Adrenal gland (tissue), 5 donors: Measurements from ENCODE around the gene FGFR4.

Experiments used
- CTCF ChIP-seq, 6 experiments: fragments of 450-650 bp in 4 of 6; fragments of 200-600 bp in 2 of 6; sonication (generic) in 1 of 6; IDR thresholded peaks; 1 replicate in 5 of 6; 2 replicates in 1 of 6; pipeline versions ENCODE4 v1.5.1 to v1.8.0; 2016 to 2021; ENCODE audit warnings: antibody characterized with exemption in 6 of 6, mild to moderate bottlenecking in 2 of 6, moderate library complexity in 1 of 6
- POLR2A ChIP-seq, 2 donors: fragments of 450-650 bp; IDR thresholded peaks; one replicate each; pipeline ENCODE4 v1.6.1; 2017; ENCODE audit warnings: antibody characterized with exemption in 2 of 2, mild to moderate bottlenecking in 2 of 2, moderate library complexity in 1 of 2
- donor health status: DM: no; HTN: no; CAD: no.

DNA sequence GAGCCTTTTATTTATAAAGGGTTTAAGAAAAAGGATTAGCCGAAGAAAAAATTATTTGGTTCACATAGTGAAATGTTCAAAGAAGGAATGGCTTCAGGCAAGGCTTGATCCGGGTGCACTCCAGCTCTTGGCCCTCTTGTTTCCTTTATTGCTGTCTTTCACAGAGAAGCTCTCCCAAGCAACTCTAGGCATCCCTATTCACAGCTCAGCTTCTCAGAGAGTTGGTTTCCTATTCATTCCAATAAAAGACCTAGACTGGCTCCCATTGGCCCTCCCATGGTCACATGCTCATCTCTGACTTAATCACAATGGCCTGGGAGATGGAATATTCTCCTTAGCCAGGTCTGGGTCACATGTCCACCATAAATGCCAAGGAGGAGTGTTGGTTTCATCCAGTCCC is 9.4 kb upstream of the FGFR4 start:
- TF ChIP-seq CTCF (IDR thresholded peaks at IDR 0.05) (no peak), POLR2A (IDR thresholded peaks at IDR 0.05) (no peak)
